Kasumi-1 (cell line): Measurements from ENCODE around the gene ARHGEF40.

Experiments used
- DNase-seq, 2 experiments: peaks; one replicate each; lab custom pipeline; 2025; lab: John Stamatoyannopoulos, UW

The ARHGEF40 gene

DNA sequence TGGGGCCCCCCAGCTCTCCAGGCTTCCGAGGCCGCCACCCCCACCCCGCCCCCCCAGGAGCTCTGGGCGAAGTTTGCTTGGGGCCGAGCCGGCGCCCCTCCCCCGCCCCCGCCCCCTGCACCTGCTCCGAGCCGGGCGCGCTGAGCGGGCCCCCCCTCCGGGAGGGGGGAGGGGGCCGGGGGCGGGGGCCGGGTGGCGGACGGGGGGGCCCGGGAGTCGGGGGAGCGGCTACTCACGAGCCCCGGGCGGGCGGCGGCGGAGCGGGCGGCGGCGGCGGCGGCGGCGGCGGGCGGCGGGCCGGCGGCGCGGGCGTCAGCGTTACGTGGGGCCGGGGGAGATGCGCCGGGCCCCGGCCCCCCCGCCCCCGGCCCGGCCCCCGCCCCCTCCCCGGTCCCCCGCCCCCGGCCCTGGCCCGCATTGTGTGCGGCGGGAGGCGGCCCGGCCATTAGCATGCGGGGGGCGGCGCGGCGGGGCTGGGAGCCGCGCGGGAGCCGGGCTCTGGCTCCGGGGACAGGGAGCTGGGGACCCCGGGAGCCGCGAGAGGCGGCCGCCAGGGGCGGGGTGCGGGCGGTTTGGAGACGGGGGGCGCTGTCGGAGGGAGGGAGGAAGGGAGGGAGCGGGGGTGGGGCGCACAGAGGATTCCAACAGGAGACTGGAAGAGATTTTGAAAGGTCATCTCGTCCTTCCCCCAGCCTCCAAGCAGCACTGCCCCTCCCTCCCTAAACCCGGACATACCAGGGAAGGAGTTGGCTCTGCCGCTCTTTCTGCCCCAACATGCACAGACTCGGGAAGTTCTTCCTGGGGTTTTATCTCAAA, 28.2 kb downstream of the ARHGEF40 start, which contains the start of gene ZNF219:
Gene ZNF219, minus strand, starts transcription at position 580 of the 816 bp plus-strand sequence. CDS start 5,064 bp downstream, outside the sequence.
- DNase-seq = peak; percentile 22 to 36

GRCh38 chr14:21098892-21099595, 28.9 kb downstream of the ARHGEF40 start:
- DNase-seq = no peak

GRCh38 chr14:21099596-21099985, 29.5 kb downstream of the ARHGEF40 start:
- no peak for DNase-seq

DNA sequence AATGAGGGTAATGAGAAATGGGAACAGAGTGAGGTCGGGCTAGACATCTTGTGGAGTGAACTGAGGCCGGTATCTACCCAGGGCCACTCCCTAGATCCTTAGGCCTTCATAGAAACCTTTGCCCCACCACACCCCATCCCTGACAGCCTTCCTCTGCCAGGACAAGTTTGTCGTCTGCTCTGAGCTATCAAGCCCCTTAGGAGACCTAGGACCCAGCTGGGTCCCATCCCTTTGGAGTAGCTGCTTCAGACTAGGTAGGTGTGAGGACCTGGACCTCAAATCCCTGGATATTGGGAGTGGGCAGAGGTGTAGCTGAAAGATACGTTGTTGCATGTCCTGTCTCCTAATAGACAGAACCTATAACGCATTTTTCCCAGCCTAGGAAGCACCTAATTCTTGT, 30.8 kb downstream of the ARHGEF40 start, which contains the start of gene TMEM253:
Gene TMEM253, plus strand, starts transcription at position 136 of the 400 bp plus-strand sequence. CDS start 278 bp downstream, outside the sequence.
- no peak for DNase-seq

DNA sequence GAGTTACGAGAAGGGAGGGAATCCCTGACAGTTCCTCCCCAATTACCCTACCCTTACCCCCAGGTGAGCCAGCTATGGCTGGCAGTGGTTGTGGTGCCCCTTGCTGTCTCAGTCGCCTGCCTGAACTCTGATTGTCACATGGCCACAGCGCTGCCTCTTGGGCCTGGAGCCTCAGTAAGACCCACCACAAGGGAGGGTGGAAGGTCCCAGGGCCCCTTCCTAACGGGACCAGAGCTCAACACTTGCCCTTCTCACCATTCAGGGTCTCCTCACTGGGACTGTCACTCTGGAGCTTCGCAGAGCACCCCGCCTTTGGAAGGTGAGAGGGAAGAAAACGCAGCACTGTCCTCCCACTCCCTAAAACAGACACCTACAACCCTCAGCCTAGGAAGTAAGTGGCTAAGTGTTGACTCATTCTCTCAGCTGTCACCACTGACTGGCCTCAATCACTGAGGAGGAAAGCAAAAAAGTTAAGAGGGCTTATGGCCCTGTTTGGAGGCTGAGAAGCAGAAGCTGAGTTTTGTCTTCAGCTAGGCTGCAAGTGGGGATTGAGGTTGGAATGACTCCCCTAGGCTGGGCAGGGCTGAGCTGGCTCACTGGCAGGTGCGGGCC, 31.8 kb downstream of the ARHGEF40 start:
- no peak for DNase-seq

- no peak for DNase-seq
Measured at GRCh38 chr14:21102521-21103410, 32.7 kb downstream of the ARHGEF40 start.

DNA sequence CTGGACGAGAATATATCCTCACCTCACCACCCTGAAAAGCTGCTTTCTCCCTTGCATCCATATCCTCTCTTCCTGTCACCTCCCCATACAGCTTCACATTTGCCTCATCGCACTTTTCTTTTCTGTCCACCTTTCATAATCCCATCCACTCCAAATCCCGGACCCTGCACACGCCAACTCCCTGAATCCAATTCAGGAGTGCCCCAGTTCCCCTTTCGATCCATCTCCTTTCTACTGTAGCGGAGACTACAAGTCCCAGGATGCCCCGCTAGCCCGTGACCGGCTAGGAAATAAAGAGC, 33.3 kb downstream of the ARHGEF40 start:
- DNase-seq = peak; percentile 98 to 99

GRCh38 chr14:21103710-21104447, 33.8 kb downstream of the ARHGEF40 start:
- DNase-seq = peak; percentile 86 to 90

- peak; percentile 84 to 86 for DNase-seq
Measured at GRCh38 chr14:21104448-21105060, 34.5 kb downstream of the ARHGEF40 start.

- no peak for DNase-seq
Measured at GRCh38 chr14:21105095-21105494, 35.0 kb downstream of the ARHGEF40 start.

DNA sequence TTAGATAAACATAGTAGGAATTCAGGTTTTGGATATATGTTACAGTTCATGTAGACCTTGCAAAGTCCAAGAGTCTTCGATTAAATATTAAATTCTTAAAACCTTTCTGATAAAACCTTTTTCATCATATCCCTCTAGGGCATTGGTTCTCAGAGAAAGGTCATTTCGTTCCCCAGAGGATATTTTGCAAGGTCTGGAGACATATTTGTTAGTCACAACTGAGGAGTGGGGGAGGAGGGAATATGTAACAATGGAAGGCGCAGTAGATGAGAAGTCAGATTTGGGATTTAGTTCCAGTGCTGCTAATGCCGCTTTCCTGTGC, 36.0 kb downstream of the ARHGEF40 start:
- no peak for DNase-seq

DNA sequence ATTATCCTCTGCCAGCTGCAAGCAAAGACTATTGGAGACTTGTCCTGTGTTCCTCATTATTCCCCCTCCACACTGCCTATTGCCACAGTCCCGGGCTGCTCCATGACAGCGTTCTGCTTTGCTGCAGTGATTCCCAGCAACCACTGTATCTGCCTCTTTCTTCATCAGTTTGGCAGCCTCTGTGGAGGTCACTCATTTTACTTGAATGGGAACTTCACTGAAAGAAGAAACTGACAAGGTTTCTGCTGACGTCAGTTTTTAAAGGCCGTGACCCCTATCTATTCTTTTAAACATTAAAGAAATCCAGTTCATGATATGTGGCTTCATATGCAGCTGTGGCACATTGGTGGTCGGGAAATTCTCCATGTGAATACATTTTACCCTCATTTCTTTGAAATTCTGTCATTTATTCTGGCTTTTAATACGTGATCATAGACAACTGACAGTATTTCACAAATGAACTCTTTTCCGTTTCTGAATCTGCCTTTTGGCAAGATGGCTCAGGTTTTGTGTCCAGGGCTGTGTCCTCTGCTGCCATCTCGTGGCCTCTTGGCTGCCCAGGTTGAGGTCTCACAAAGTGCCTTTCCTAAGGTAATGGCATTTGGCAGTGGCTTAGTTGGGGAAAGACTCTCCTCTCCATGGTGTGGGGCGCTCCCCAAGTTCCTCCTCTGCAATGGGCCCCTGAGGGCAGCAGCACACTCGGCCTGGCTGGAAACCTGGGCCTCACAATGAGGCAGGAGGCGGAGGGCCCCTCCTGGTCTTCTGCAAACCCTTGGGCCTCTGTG, 36.6 kb downstream of the ARHGEF40 start:
- peak; percentile 72 to 79 for DNase-seq

DNA sequence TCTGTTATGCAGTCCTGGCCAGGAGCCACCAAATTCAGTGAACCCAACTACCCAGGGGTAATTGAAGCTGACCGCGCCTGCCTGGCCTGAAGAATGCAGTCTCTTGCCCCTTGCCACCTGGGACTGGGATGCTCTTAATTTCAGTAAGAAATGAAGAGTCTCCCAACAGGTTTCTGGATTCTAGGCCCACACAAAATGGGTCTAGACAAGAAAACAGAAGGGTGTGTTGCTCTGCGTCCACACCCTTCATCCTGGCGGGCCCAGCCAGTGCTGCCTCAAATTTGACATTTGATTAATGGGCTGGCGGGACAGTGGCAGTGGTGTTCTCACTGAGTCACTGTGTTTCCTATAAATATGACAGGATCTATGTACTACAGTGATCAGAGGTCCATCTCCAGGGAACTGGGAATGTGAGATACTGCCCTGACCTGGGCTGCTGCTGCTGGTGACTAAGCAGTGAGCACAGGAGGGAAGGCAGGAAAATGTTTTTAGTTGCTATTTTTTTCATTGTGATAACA, 37.2 kb downstream of the ARHGEF40 start:
- DNase-seq = no peak

DNA sequence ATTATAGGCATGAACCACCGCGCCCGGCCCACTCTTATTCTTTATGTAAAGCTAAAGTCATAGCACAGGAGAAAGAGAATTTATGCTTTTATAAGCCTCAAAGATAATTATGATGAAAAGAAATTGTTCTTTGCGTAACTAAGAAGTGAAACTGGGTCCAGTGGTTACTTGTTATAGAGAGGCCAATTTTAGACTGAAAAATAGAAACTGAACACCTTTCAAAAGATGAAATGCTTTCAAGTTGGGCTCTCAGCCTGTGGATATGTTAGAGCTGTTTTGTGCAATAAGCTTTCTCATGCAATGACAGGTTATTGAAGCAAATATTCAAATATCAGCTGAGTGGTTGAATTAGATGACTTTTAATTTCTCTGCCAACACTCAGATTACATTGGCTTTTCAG, 38.7 kb downstream of the ARHGEF40 start:
- DNase-seq = no peak

DNA sequence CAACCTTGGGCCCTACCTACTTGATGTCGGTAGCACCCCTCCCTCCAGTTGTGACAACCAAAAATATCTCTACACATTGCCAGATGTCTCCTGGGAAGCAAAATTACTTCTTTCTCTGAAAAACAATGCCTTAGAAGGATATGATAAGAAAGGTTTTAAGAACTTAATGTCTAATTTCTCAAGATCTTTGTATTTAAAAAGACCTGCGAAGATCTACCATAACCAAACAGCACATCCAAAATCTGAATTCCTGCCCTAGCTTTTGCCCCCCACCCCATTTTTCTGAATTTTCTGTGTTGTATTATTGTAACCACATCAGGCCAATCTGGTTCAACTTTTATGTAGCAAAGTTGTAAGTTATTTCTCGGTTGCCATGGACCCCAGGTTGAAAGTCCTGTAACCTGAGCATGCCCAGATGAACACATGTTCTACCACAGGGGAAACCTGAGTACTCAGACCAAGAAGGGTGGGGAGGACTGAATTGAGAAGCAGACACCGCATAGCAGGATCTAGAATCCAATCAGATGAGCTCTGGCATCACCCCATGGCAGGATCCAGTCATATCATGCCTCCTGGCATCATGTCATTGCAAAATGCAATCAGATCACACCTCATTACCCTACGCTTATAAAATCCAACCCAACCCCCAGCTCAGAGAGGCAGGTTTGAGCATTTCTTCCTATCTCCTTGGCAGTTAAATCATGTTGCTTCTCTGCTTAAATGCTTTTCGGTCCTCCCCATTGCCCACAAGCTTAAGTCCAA, 39.5 kb downstream of the ARHGEF40 start:
- DNase-seq = no peak

DNA sequence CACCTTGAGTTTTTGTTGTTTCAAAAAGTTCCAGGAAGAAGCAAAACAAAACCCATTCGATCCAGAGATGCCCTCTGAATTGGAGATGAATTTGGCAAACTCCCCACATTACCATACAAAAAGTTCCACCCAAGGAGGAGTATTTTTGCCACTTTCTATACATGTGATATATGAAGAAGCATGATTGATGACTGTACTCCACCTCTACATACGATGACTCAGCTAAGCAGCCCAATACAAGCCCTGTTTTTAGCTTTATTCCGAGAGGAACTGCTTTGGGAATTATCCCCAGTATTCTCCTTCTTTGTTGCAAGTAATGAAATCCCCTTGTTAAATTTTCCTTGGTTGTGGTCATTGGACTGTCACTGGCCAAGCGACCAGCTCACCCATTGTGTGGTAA, 42.2 kb downstream of the ARHGEF40 start:
- no peak for DNase-seq

- no peak for DNase-seq
Measured at GRCh38 chr14:21113369-21113768, 43.3 kb downstream of the ARHGEF40 start.

- no peak for DNase-seq
Measured at GRCh38 chr14:21118933-21119332, 48.8 kb downstream of the ARHGEF40 start.

DNA sequence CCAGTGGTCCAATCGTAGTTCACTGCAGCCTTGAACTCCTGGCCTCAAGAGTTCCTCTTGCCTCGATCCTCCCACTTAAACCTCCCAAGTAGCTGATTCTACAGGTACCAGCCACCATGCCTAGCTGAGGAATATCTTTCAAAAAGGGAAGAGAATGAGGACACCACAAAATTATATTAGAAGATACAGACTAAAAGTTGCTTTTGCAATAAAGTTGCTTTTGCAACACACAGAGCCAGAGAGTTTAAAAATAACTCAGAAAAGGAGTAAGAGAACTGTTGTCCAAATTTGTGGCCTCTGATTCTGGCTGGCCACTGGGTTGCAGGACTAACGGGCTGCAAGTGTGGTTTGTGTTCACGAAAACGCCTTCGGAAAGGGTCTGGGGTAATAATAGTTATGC, 50.6 kb downstream of the ARHGEF40 start:
- no peak for DNase-seq
